Liver (tissue), 9 donors: Measurements from ENCODE around the gene EPB41L4B. TPM values are rescaled to one million over a fixed set of nuclear protein-coding genes. Genes with fewer than 3 reads are reported as not detected.

Source experiments
- DNase-seq: peaks from one replicate; pipeline ENCODE4 v3.0.0-alpha.2; 2017; ENCODE audit warnings: low spot score
- H3K27ac ChIP-seq, 2 donors: one replicate each; pipeline ENCODE4 v1.7.0; 2013; ENCODE audit warnings: inconsistent platforms in 2 of 2, low read length in 2 of 2, control low read depth in 1 of 2, low read depth in 1 of 2, mild to moderate bottlenecking in 1 of 2
- H3K27me3 ChIP-seq, 4 donors: one replicate each; pipeline versions ENCODE4 v1.6.1 to v1.7.0; 2013; ENCODE audit warnings: low read length in 3 of 4, inconsistent platforms in 1 of 4, mild to moderate bottlenecking in 1 of 4, moderate library complexity in 1 of 4; ENCODE audit not compliant: control insufficient read depth in 4 of 4, insufficient read depth in 4 of 4
- H3K36me3 ChIP-seq, 4 donors: one replicate each; pipeline versions ENCODE4 v1.6.1 to v1.7.0; 2013; ENCODE audit warnings: low read length in 3 of 4, mild to moderate bottlenecking in 3 of 4, low read depth in 1 of 4, moderate library complexity in 1 of 4; ENCODE audit not compliant: control insufficient read depth in 4 of 4, insufficient read depth in 3 of 4
- H3K4me1 ChIP-seq, 4 donors: one replicate each; pipeline versions ENCODE4 v1.6.1 to v1.7.0; 2013; ENCODE audit warnings: low read length in 3 of 4, mild to moderate bottlenecking in 3 of 4, moderate library complexity in 1 of 4; ENCODE audit not compliant: control insufficient read depth in 4 of 4, insufficient read depth in 4 of 4
- H3K4me3 ChIP-seq, 3 donors: one replicate each; pipeline versions ENCODE4 v1.6.1 to v1.7.0; 2013; ENCODE audit warnings: low read length in 3 of 3, control low read depth in 1 of 3, low read depth in 1 of 3, mild to moderate bottlenecking in 1 of 3
- H3K9ac ChIP-seq, 2 donors: one replicate each; pipeline ENCODE4 v1.7.0; 2013; ENCODE audit warnings: low read length in 2 of 2, mild to moderate bottlenecking in 2 of 2, moderate library complexity in 2 of 2, control low read depth in 1 of 2, low read depth in 1 of 2
- H3K9me3 ChIP-seq, 4 donors: one replicate each; pipeline versions ENCODE4 v1.6.1 to v1.7.0; 2013; ENCODE audit warnings: low read length in 3 of 4; ENCODE audit not compliant: control insufficient read depth in 4 of 4
- ATF3 ChIP-seq: IDR thresholded peaks from 2 replicates; pipeline ENCODE4 v1.6.1; 2016; ENCODE audit warnings: antibody characterized with exemption
- CTCF ChIP-seq: fragments of 150-350 bp; IDR thresholded peaks from 2 replicates; pipeline ENCODE4 v1.5.1; 2017; ENCODE audit warnings: improper control_type of control experiment, low read depth, low read length; ENCODE audit not compliant: missing input control
- EGR1 ChIP-seq, 2 donors: IDR thresholded peaks; 2 replicates each; pipeline ENCODE4 v1.6.1; 2016 to 2018; ENCODE audit warnings: antibody characterized with exemption in 2 of 2, low read depth in 2 of 2
- FOXA1 ChIP-seq: IDR thresholded peaks from 2 replicates; pipeline ENCODE4 v1.6.1; 2016; ENCODE audit warnings: antibody characterized with exemption
- FOXA2 ChIP-seq: IDR thresholded peaks from 2 replicates; pipeline ENCODE4 v1.6.1; 2016; ENCODE audit warnings: antibody characterized with exemption
- GABPA ChIP-seq, 2 donors: IDR thresholded peaks in 1 of 2; conservative IDR thresholded peaks in 1 of 2; 2 replicates each; pipeline ENCODE4 v1.6.1; 2016; ENCODE audit warnings: antibody characterized with exemption in 2 of 2, mild to moderate bottlenecking in 1 of 2, moderate library complexity in 1 of 2
- HNF4A ChIP-seq, 2 donors: conservative IDR thresholded peaks; 2 replicates each; pipeline ENCODE4 v1.6.1; 2016; ENCODE audit warnings: antibody characterized with exemption in 2 of 2, mild to moderate bottlenecking in 2 of 2
- HNF4G ChIP-seq: IDR thresholded peaks from 2 replicates; pipeline ENCODE4 v1.6.1; 2016; ENCODE audit warnings: antibody characterized with exemption
- JUND ChIP-seq, 2 donors: IDR thresholded peaks; 2 replicates each; pipeline ENCODE4 v1.6.1; 2016; ENCODE audit warnings: antibody characterized with exemption in 2 of 2
- NR2F2 ChIP-seq: IDR thresholded peaks from 2 replicates; pipeline ENCODE4 v1.6.1; 2016; ENCODE audit warnings: antibody characterized with exemption
- RAD21 ChIP-seq, 2 donors: IDR thresholded peaks; 2 replicates each; pipeline ENCODE4 v1.6.1; 2016; ENCODE audit warnings: antibody characterized with exemption in 2 of 2, mild to moderate bottlenecking in 2 of 2
- REST ChIP-seq: IDR thresholded peaks from 2 replicates; pipeline ENCODE4 v1.6.1; 2016; ENCODE audit warnings: antibody characterized with exemption, mild to moderate bottlenecking
- RXRA ChIP-seq, 2 donors: IDR thresholded peaks; 2 replicates each; pipeline ENCODE4 v1.6.1; 2017 to 2018; ENCODE audit warnings: antibody characterized with exemption in 2 of 2, mild to moderate bottlenecking in 1 of 2
- SP1 ChIP-seq: IDR thresholded peaks from 2 replicates; pipeline ENCODE4 v1.6.1; 2018; ENCODE audit warnings: antibody characterized with exemption, mild to moderate bottlenecking
- TAF1 ChIP-seq: conservative IDR thresholded peaks from 2 replicates; pipeline ENCODE4 v1.6.1; 2016; ENCODE audit warnings: antibody characterized with exemption, mild to moderate bottlenecking
- YY1 ChIP-seq: IDR thresholded peaks from 2 replicates; pipeline ENCODE4 v1.6.1; 2016; ENCODE audit warnings: antibody characterized with exemption, mild to moderate bottlenecking
- ZBTB33 ChIP-seq: IDR thresholded peaks from 2 replicates; pipeline ENCODE4 v1.6.1; 2016; ENCODE audit warnings: antibody characterized with exemption
- WGBS: extraction: QIAGEN DNeasy Blood & Tissue Kit; methylation state at CpG from one replicate; pipeline ENCODE4 v1.1.7; 2013; 5-methylcytosine and 5-hydroxymethylcytosine counted together
- polyA plus RNA-seq, 2 donors: library from polyadenylated mRNA; stranded (reverse) in 1 of 2; unstranded in 1 of 2; fragments of 200-250 nt in 1 of 2; fragments of >200 nt in 1 of 2; fragmentation: Nextera tagmentation in 1 of 2; extraction: Ambion mirVana in 1 of 2; gene quantifications; one replicate each; pipeline versions ENCODE4 v1.2.1 to v1.2.3, GENCODE V29; 2013 to 2015
- total RNA-seq, 2 donors: library from RNA; depleted of rRNA; stranded (reverse); fragments of >200 nt; gene quantifications; one replicate each; pipeline ENCODE4 v1.2.3, GENCODE V29; 2014
- TF ChIP-seq, protein P1 (sequence below): IDR thresholded peaks from 2 replicates; pipeline ENCODE4 v1.6.1; 2016; ENCODE audit warnings: antibody characterized with exemption
- donor health status: healthy.
- donor health status: healthy.
- donor health status: healthy.
- donor health status: healthy.
- donor health status: healthy.

EPB41L4B gene
- total and polyA plus RNA-seq, 4 donors = 9.9 to 42.6 (median 23.9) TPM

DNA sequence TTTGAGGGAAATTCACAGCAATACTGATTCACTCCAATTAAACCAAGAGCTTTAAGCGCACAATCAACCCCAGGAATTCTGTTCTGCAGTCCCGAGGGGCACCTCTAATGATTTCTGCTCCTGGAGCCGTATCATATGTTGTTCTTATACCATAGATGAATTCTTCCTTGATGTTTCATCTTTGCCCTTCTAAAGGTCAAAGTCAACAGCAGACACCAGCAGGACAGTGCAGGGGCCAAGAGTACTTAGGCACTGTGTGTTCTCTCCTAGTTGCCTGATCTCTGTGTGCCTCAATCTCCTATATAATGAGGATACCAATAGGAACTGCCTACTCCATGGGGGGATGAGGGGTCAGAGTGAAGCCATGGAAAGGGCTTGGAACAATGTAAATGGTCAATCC is 16.5 kb downstream of the EPB41L4B start:
- Histone ChIP-seq H3K27ac (no peak overlapping the region), H3K9ac (no peak overlapping the region), H3K9me3 (no peaks in the 10 kb centered on the region), H3K4me3 (no peak overlapping the region), H3K4me1 (peaks cover 4 to 25% (median 16%) of the 10 kb centered on the region in 4 donors), H3K27me3 (no peaks in the 10 kb centered on the region), H3K36me3 (no peaks in the 10 kb centered on the region)
- WGBS = 54% methylated on average over 3 of the region's 3 CpGs
- TF ChIP-seq FOXA1 (no peak), HNF4A (conservative IDR thresholded peaks at IDR 0.05) (peak; percentile 86 to 89), TAF1 (no peak), ZBTB33 (no peak), RAD21 (IDR thresholded peaks at IDR 0.05) (peak in 1 of 2 donors; percentile 22), NR2F2 (peak; percentile 39), ATF3 (no peak), GABPA (IDR thresholded peaks at IDR 0.05 in 1 of 2, conservative IDR thresholded peaks at IDR 0.05 in 1 of 2) (no peak), REST (no peak), CTCF (no peak), JUND (IDR thresholded peaks at IDR 0.05) (no peak), FOXA2 (no peak), RXRA (IDR thresholded peaks at IDR 0.05) (peak; percentile 42 to 47), SP1 (peak; percentile 41), YY1 (no peak), HNF4G (peak; percentile 62), EGR1 (IDR thresholded peaks at IDR 0.05; ENCODE audit: low read depth in 2 of 2) (no peak)
- TF ChIP-seq, protein P1, sequence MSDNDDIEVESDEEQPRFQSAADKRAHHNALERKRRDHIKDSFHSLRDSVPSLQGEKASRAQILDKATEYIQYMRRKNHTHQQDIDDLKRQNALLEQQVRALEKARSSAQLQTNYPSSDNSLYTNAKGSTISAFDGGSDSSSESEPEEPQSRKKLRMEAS = no peak
- no peak for DNase-seq
